OCI-LY7 (cell line): Measurements from ENCODE around the gene TRIM25.

Experiments used
- EZH2phosphoT487 ChIP-seq: fragments of 200-600 bp; sonication (generic); IDR thresholded peaks from 2 replicates; pipeline ENCODE4 v1.6.1; 2018; ENCODE audit warnings: low read depth, borderline replicate concordance, mild to moderate bottlenecking, mixed run types, antibody characterized with exemption, low read length, moderate library complexity, mixed read lengths
- TF ChIP-seq, protein P1 (sequence below): fragments of 200-600 bp; sonication (generic); conservative IDR thresholded peaks from 2 replicates; pipeline ENCODE4 v1.5.1; 2014; ENCODE audit warnings: mild to moderate bottlenecking, antibody characterized with exemption, low read length, moderate library complexity, mixed read lengths

GRCh38 chr17:56910509-56911235 lies 3.2 kb downstream of the TRIM25 start:
- TF ChIP-seq, protein P1, sequence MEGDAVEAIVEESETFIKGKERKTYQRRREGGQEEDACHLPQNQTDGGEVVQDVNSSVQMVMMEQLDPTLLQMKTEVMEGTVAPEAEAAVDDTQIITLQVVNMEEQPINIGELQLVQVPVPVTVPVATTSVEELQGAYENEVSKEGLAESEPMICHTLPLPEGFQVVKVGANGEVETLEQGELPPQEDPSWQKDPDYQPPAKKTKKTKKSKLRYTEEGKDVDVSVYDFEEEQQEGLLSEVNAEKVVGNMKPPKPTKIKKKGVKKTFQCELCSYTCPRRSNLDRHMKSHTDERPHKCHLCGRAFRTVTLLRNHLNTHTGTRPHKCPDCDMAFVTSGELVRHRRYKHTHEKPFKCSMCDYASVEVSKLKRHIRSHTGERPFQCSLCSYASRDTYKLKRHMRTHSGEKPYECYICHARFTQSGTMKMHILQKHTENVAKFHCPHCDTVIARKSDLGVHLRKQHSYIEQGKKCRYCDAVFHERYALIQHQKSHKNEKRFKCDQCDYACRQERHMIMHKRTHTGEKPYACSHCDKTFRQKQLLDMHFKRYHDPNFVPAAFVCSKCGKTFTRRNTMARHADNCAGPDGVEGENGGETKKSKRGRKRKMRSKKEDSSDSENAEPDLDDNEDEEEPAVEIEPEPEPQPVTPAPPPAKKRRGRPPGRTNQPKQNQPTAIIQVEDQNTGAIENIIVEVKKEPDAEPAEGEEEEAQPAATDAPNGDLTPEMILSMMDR, result no peak
- no peak for TF ChIP-seq EZH2phosphoT487
